ENCODE measurements around the gene SLC39A7.

GRCh38 chr6:33249732-33250630 is 49.3 kb downstream of the SLC39A7 start:
- TF ChIP-seq CTCF (conservative IDR thresholded peaks at IDR 0.05; ENCODE audit: low read depth, low read length) (no peak), EZH2 (IDR thresholded peaks at IDR 0.05; ENCODE audit: borderline replicate concordance, low read depth, low read length, poor library complexity, severe bottlenecking) (no peak)
